Liver (tissue), 9 donors: ENCODE results near the gene DYNC1I2. TPM values are rescaled to one million over a fixed set of nuclear protein-coding genes. Genes with fewer than 3 reads are reported as not detected.

Source experiments
- DNase-seq: peaks from one replicate; pipeline ENCODE4 v3.0.0-alpha.2; 2017; ENCODE audit warnings: low spot score
- H3K27ac ChIP-seq, 2 donors: one replicate each; pipeline ENCODE4 v1.7.0; 2013; ENCODE audit warnings: inconsistent platforms in 2 of 2, low read length in 2 of 2, control low read depth in 1 of 2, low read depth in 1 of 2, mild to moderate bottlenecking in 1 of 2
- H3K27me3 ChIP-seq, 4 donors: one replicate each; pipeline versions ENCODE4 v1.6.1 to v1.7.0; 2013; ENCODE audit warnings: low read length in 3 of 4, inconsistent platforms in 1 of 4, mild to moderate bottlenecking in 1 of 4, moderate library complexity in 1 of 4; ENCODE audit not compliant: control insufficient read depth in 4 of 4, insufficient read depth in 4 of 4
- H3K36me3 ChIP-seq, 4 donors: one replicate each; pipeline versions ENCODE4 v1.6.1 to v1.7.0; 2013; ENCODE audit warnings: low read length in 3 of 4, mild to moderate bottlenecking in 3 of 4, low read depth in 1 of 4, moderate library complexity in 1 of 4; ENCODE audit not compliant: control insufficient read depth in 4 of 4, insufficient read depth in 3 of 4
- H3K4me1 ChIP-seq, 4 donors: one replicate each; pipeline versions ENCODE4 v1.6.1 to v1.7.0; 2013; ENCODE audit warnings: low read length in 3 of 4, mild to moderate bottlenecking in 3 of 4, moderate library complexity in 1 of 4; ENCODE audit not compliant: control insufficient read depth in 4 of 4, insufficient read depth in 4 of 4
- H3K4me3 ChIP-seq, 3 donors: one replicate each; pipeline versions ENCODE4 v1.6.1 to v1.7.0; 2013; ENCODE audit warnings: low read length in 3 of 3, control low read depth in 1 of 3, low read depth in 1 of 3, mild to moderate bottlenecking in 1 of 3
- H3K9ac ChIP-seq, 2 donors: one replicate each; pipeline ENCODE4 v1.7.0; 2013; ENCODE audit warnings: low read length in 2 of 2, mild to moderate bottlenecking in 2 of 2, moderate library complexity in 2 of 2, control low read depth in 1 of 2, low read depth in 1 of 2
- H3K9me3 ChIP-seq, 4 donors: one replicate each; pipeline versions ENCODE4 v1.6.1 to v1.7.0; 2013; ENCODE audit warnings: low read length in 3 of 4; ENCODE audit not compliant: control insufficient read depth in 4 of 4
- EGR1 ChIP-seq, 2 donors: IDR thresholded peaks; 2 replicates each; pipeline ENCODE4 v1.6.1; 2016 to 2018; ENCODE audit warnings: antibody characterized with exemption in 2 of 2, low read depth in 2 of 2
- FOXA1 ChIP-seq: IDR thresholded peaks from 2 replicates; pipeline ENCODE4 v1.6.1; 2016; ENCODE audit warnings: antibody characterized with exemption
- FOXA2 ChIP-seq: IDR thresholded peaks from 2 replicates; pipeline ENCODE4 v1.6.1; 2016; ENCODE audit warnings: antibody characterized with exemption
- GABPA ChIP-seq, 2 donors: IDR thresholded peaks in 1 of 2; conservative IDR thresholded peaks in 1 of 2; 2 replicates each; pipeline ENCODE4 v1.6.1; 2016; ENCODE audit warnings: antibody characterized with exemption in 2 of 2, mild to moderate bottlenecking in 1 of 2, moderate library complexity in 1 of 2
- HNF4A ChIP-seq, 2 donors: conservative IDR thresholded peaks; 2 replicates each; pipeline ENCODE4 v1.6.1; 2016; ENCODE audit warnings: antibody characterized with exemption in 2 of 2, mild to moderate bottlenecking in 2 of 2
- HNF4G ChIP-seq: IDR thresholded peaks from 2 replicates; pipeline ENCODE4 v1.6.1; 2016; ENCODE audit warnings: antibody characterized with exemption
- JUND ChIP-seq, 2 donors: IDR thresholded peaks; 2 replicates each; pipeline ENCODE4 v1.6.1; 2016; ENCODE audit warnings: antibody characterized with exemption in 2 of 2
- NR2F2 ChIP-seq: IDR thresholded peaks from 2 replicates; pipeline ENCODE4 v1.6.1; 2016; ENCODE audit warnings: antibody characterized with exemption
- RAD21 ChIP-seq, 2 donors: IDR thresholded peaks; 2 replicates each; pipeline ENCODE4 v1.6.1; 2016; ENCODE audit warnings: antibody characterized with exemption in 2 of 2, mild to moderate bottlenecking in 2 of 2
- RXRA ChIP-seq, 2 donors: IDR thresholded peaks; 2 replicates each; pipeline ENCODE4 v1.6.1; 2017 to 2018; ENCODE audit warnings: antibody characterized with exemption in 2 of 2, mild to moderate bottlenecking in 1 of 2
- SP1 ChIP-seq: IDR thresholded peaks from 2 replicates; pipeline ENCODE4 v1.6.1; 2018; ENCODE audit warnings: antibody characterized with exemption, mild to moderate bottlenecking
- TAF1 ChIP-seq: conservative IDR thresholded peaks from 2 replicates; pipeline ENCODE4 v1.6.1; 2016; ENCODE audit warnings: antibody characterized with exemption, mild to moderate bottlenecking
- YY1 ChIP-seq: IDR thresholded peaks from 2 replicates; pipeline ENCODE4 v1.6.1; 2016; ENCODE audit warnings: antibody characterized with exemption, mild to moderate bottlenecking
- WGBS: extraction: QIAGEN DNeasy Blood & Tissue Kit; methylation state at CpG from one replicate; pipeline ENCODE4 v1.1.7; 2013; 5-methylcytosine and 5-hydroxymethylcytosine counted together
- polyA plus RNA-seq, 2 donors: library from polyadenylated mRNA; stranded (reverse) in 1 of 2; unstranded in 1 of 2; fragments of 200-250 nt in 1 of 2; fragments of >200 nt in 1 of 2; fragmentation: Nextera tagmentation in 1 of 2; extraction: Ambion mirVana in 1 of 2; gene quantifications; one replicate each; pipeline versions ENCODE4 v1.2.1 to v1.2.3, GENCODE V29; 2013 to 2015
- total RNA-seq, 2 donors: library from RNA; depleted of rRNA; stranded (reverse); fragments of >200 nt; gene quantifications; one replicate each; pipeline ENCODE4 v1.2.3, GENCODE V29; 2014
- TF ChIP-seq, protein P1 (sequence below): IDR thresholded peaks from 2 replicates; pipeline ENCODE4 v1.6.1; 2016; ENCODE audit warnings: antibody characterized with exemption
- TF ChIP-seq, protein P2 (sequence below): IDR thresholded peaks from 2 replicates; pipeline ENCODE4 v1.6.1; 2016; ENCODE audit warnings: antibody characterized with exemption
- TF ChIP-seq, protein P3 (sequence below): IDR thresholded peaks from 2 replicates; pipeline ENCODE4 v1.6.1; 2016; ENCODE audit warnings: antibody characterized with exemption
- TF ChIP-seq, protein P4 (sequence below): IDR thresholded peaks from 2 replicates; pipeline ENCODE4 v1.6.1; 2016; ENCODE audit warnings: antibody characterized with exemption, mild to moderate bottlenecking
- TF ChIP-seq, protein P5 (sequence below): fragments of 150-350 bp; IDR thresholded peaks from 2 replicates; pipeline ENCODE4 v1.5.1; 2017; ENCODE audit warnings: improper control_type of control experiment, low read depth, low read length; ENCODE audit not compliant: missing input control
- donor health status: healthy.
- donor health status: healthy.
- donor health status: healthy.
- donor health status: healthy.
- donor health status: healthy.

DYNC1I2 gene
- total and polyA plus RNA-seq, 4 donors, result 20.4 to 45.2 (median 28.1) TPM

DNA sequence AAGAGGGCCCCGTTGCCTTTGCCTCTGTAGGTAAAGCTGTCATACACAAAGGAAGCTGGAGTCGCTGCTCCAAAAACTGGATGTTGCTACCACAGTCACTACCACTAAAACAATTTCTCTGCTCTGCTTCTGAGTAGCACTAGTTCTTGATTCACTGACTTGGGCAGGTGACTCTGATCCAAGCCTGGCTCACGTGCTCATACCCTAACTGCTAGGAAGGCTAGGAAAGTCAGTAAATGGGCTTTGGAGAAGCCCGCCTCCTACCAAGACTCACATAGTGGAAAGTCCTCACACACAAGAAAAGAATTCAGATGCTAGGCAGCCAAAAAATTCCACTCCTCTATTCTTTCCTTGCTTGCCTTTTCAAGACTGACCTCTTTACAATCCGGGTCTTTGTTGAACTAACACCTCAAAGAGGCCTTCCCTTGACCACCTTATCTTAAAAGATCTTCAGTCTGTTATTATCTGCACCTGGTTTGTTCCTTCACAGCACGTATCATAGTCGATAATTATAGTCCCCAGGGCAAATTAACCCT lies 11.4 kb upstream of the DYNC1I2 start:
- TF ChIP-seq NR2F2 (no peak), JUND (IDR thresholded peaks at IDR 0.05) (no peak), RAD21 (IDR thresholded peaks at IDR 0.05) (no peak), YY1 (no peak)
- TF ChIP-seq, protein P1, sequence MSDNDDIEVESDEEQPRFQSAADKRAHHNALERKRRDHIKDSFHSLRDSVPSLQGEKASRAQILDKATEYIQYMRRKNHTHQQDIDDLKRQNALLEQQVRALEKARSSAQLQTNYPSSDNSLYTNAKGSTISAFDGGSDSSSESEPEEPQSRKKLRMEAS, result no peak
- Histone ChIP-seq H3K4me1 (no peaks in the 10 kb centered on the region), H3K4me3 (no peak overlapping the region), H3K36me3 (no peaks in the 10 kb centered on the region), H3K9ac (no peak overlapping the region), H3K27ac (no peak overlapping the region), H3K27me3 (no peaks in the 10 kb centered on the region), H3K9me3 (no peaks in the 10 kb centered on the region)
- no peak for DNase-seq
- 78% methylated on average over 7 of the region's 7 CpGs for WGBS

DNA sequence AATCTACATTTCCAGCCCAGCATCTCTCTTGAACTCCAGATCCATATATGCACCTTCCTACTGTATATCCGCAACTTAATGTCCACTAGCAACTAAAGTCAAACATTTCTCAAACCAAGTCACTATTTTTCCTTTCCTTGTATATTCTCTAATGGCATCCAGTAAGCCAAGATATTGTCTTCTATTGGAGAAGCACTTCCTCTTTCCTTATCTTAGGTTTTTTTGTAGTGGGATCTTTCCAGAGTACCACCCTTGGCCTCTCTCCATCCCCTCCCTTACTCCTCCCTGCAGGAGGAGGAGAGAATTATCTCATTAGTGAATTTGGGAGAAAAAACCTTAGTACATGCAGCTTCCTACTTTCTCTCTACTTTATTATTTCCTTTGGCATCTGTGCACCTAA lies 8.7 kb upstream of the DYNC1I2 start:
- no peaks in the 10 kb centered on the region for H3K4me1 ChIP-seq
- H3K4me3 ChIP-seq, result no peak overlapping the region
- no peaks in the 10 kb centered on the region for H3K9me3 ChIP-seq
- no peak for DNase-seq
- TF ChIP-seq HNF4G, result no peak
- no peak for TF ChIP-seq YY1
- TF ChIP-seq FOXA2, result no peak
- no peak for TF ChIP-seq GABPA (IDR thresholded peaks at IDR 0.05 in 1 of 2, conservative IDR thresholded peaks at IDR 0.05 in 1 of 2)
- TF ChIP-seq, protein P1, result no peak
- TF ChIP-seq EGR1 (IDR thresholded peaks at IDR 0.05; ENCODE audit: low read depth in 2 of 2), result no peak
- TF ChIP-seq SP1, result no peak
- TF ChIP-seq JUND (IDR thresholded peaks at IDR 0.05), result no peak
- no peak for TF ChIP-seq TAF1
- TF ChIP-seq, protein P2, sequence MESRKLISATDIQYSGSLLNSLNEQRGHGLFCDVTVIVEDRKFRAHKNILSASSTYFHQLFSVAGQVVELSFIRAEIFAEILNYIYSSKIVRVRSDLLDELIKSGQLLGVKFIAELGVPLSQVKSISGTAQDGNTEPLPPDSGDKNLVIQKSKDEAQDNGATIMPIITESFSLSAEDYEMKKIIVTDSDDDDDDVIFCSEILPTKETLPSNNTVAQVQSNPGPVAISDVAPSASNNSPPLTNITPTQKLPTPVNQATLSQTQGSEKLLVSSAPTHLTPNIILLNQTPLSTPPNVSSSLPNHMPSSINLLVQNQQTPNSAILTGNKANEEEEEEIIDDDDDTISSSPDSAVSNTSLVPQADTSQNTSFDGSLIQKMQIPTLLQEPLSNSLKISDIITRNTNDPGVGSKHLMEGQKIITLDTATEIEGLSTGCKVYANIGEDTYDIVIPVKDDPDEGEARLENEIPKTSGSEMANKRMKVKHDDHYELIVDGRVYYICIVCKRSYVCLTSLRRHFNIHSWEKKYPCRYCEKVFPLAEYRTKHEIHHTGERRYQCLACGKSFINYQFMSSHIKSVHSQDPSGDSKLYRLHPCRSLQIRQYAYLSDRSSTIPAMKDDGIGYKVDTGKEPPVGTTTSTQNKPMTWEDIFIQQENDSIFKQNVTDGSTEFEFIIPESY, result no peak
- TF ChIP-seq RXRA (IDR thresholded peaks at IDR 0.05), result no peak
- TF ChIP-seq, protein P3, sequence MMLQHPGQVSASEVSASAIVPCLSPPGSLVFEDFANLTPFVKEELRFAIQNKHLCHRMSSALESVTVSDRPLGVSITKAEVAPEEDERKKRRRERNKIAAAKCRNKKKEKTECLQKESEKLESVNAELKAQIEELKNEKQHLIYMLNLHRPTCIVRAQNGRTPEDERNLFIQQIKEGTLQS, result no peak
- no peak for TF ChIP-seq NR2F2
- TF ChIP-seq, protein P4, sequence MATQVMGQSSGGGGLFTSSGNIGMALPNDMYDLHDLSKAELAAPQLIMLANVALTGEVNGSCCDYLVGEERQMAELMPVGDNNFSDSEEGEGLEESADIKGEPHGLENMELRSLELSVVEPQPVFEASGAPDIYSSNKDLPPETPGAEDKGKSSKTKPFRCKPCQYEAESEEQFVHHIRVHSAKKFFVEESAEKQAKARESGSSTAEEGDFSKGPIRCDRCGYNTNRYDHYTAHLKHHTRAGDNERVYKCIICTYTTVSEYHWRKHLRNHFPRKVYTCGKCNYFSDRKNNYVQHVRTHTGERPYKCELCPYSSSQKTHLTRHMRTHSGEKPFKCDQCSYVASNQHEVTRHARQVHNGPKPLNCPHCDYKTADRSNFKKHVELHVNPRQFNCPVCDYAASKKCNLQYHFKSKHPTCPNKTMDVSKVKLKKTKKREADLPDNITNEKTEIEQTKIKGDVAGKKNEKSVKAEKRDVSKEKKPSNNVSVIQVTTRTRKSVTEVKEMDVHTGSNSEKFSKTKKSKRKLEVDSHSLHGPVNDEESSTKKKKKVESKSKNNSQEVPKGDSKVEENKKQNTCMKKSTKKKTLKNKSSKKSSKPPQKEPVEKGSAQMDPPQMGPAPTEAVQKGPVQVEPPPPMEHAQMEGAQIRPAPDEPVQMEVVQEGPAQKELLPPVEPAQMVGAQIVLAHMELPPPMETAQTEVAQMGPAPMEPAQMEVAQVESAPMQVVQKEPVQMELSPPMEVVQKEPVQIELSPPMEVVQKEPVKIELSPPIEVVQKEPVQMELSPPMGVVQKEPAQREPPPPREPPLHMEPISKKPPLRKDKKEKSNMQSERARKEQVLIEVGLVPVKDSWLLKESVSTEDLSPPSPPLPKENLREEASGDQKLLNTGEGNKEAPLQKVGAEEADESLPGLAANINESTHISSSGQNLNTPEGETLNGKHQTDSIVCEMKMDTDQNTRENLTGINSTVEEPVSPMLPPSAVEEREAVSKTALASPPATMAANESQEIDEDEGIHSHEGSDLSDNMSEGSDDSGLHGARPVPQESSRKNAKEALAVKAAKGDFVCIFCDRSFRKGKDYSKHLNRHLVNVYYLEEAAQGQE, result no peak
- TF ChIP-seq, protein P5, sequence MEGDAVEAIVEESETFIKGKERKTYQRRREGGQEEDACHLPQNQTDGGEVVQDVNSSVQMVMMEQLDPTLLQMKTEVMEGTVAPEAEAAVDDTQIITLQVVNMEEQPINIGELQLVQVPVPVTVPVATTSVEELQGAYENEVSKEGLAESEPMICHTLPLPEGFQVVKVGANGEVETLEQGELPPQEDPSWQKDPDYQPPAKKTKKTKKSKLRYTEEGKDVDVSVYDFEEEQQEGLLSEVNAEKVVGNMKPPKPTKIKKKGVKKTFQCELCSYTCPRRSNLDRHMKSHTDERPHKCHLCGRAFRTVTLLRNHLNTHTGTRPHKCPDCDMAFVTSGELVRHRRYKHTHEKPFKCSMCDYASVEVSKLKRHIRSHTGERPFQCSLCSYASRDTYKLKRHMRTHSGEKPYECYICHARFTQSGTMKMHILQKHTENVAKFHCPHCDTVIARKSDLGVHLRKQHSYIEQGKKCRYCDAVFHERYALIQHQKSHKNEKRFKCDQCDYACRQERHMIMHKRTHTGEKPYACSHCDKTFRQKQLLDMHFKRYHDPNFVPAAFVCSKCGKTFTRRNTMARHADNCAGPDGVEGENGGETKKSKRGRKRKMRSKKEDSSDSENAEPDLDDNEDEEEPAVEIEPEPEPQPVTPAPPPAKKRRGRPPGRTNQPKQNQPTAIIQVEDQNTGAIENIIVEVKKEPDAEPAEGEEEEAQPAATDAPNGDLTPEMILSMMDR, result no peak
- TF ChIP-seq HNF4A (conservative IDR thresholded peaks at IDR 0.05), result no peak
- TF ChIP-seq FOXA1, result no peak
- no peak overlapping the region for H3K27ac ChIP-seq
- no peaks in the 10 kb centered on the region for H3K27me3 ChIP-seq
- no peaks in the 10 kb centered on the region for H3K36me3 ChIP-seq
- WGBS, result 99% methylated on average over 1 of the region's 1 CpG
- no peak overlapping the region for H3K9ac ChIP-seq
